Stimulated activated naive CD8-positive, alpha-beta T cell treated with anti-CD3 and anti-CD28 coated beads, Interleukin-15, Interleukin-2, amounts not matched to agents 100 U/mL and 50 U/mL, for 24 hours (primary cell): ENCODE data around the gene FREY1.

Experiments used
- ATAC-seq: fragments of 150-1000 bp; cut with Tn5 transposase; one replicate; pipeline ENCODE4 v1.10.0; 2021
- DNase-seq: peaks from one replicate; pipeline ENCODE4 v3.0.0; 2021

The FREY1 gene

DNA sequence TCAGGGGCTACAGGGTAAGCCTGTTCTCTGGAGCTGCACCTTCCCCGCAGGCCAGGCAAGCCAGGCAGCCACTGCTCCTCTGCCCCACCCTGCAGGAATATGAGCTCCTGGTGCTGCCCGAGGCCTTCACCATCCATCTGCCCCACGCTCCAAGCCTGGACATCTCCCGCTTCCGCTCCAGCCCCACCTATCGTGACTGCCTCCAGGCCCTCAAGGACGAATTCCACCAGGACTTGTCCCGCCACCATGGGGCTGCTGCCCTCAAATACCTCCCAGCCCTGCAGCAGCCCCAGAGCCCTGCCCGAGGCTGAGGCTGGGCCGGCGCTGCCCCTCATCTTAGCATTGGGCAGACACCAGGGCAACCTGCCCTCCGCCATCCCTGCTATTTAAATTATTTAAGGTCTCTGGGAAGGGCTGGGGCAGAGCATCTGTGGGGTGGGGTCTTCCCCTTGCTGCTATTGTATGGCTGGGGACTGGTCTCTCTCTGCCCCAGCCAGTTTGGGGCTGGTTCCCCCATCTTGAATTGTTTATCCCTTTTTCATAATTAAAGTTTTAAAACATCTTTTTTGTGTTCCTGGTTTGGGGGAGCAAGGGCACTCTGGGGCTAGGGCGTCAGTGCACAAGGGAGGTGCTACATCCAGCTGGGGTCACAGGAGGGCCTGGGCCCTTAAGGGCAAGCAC lies 21.6 kb upstream of the FREY1 start:
- no peak for ATAC-seq
- no peak for DNase-seq

- peak; percentile 5 for DNase-seq
- no peak for ATAC-seq
These were observed 20.8 kb upstream of the FREY1 start for GRCh38 chr11:45927684-45928413.

GRCh38 chr11:45927332-45927683 lies 20.2 kb upstream of the FREY1 start:
- peak; percentile 3 for DNase-seq
- ATAC-seq: no peak

DNA sequence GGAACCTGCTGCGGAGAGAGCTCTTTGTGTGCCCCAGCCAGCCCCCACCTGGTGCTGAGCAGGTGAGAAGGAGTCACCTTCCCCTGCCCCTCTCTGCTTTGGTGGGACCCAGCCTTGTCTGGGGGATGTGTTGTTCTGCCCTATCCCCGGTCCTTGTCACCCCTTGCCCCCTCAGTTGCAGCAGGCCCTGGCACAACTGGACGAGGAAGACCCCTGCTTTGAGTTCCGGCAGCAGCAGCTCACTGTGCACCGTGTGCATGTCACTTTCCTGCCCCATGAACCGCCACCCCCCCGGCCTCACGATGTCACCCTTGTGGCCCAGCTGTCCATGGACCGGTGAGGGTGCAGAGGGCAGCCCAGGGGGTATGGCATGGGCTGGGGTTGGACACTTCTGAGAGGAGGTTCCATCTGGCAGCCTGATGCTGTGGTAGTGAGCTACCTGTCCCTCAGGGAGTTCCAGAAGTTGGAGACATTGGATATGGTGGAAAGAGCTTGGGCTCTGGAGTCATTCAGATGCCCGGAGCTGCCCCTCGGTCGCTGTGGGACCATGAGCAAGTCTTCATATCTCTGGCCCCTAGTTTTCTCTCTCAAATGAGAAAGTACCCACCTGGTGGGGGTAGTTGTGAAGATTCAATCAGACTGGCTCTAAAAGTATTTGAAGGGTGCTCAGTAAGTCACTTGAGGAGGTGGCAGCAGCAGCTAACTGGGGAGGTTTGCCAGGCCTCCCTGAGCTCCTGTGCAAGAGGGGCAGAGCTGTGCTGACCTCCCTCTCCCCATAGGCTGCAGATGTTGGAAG lies 19.7 kb upstream of the FREY1 start:
- DNase-seq (peak; percentile 2), ATAC-seq (no peak)

DNA sequence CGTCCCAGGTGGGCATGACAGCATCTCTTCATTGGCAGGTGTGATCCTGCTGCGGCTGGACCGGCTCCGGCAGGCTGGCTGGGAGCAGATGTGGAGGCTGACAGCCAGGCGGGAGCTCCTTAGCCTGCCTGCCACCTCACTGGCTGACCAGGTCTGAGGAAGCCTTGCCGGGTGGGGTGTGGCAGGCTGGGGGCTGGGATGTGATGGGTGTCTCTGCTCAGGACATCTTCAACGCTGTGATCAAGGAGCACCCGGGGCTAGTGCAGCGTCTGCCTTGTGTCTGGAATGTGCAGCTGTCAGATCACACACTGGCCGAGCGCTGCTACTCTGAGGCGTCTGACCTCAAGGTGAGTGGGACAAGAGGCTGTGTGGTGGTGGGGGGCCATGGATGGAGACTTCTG lies 18.9 kb upstream of the FREY1 start:
- DNase-seq (peak; percentile 2), ATAC-seq (no peak)

- DNase-seq (no peak), ATAC-seq (no peak)
These were observed 18.5 kb upstream of the FREY1 start for GRCh38 chr11:45925550-45925949.

GRCh38 chr11:45924927-45925326 lies 17.9 kb upstream of the FREY1 start:
- DNase-seq: no peak
- ATAC-seq: no peak

GRCh38 chr11:45924036-45924915 lies 17.2 kb upstream of the FREY1 start:
- DNase-seq (no peak), ATAC-seq (no peak)

DNA sequence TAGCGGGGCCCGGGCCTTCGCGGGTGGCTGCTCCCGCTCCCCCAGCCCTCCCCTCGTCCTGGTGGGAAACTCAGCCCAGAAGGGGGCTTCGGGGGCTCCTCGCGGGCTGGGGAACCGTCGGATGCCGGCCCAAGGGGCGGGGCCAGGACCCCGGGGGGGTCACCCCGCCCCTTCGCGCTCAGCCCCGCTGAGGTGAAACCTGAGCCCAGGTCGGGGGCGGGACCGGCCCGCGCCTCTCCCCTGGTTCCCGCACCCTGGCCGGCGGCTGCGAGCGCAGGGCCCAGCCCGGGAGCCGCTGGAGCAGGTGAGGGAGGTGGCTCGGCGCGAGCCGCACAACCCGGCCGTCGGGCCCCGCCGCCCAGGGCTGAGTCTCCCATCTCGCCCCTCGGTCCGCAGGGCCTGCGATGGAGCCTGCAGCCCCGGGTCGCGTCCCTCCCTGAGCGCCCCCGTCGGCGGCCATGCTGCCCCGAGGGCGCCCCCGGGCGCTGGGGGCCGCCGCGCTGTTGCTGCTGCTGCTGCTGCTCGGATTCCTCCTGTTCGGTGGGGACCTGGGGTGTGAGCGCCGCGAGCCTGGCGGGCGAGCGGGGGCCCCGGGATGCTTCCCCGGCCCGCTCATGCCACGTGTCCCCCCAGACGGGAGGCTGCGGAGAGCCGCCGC lies 15.5 kb upstream of the FREY1 start, which contains the start of gene LARGE2:
TSS of gene LARGE2 (plus strand) at position 232 of the 658 bp plus-strand sequence. CDS start at position 459, 227 bp downstream.
- no peak for DNase-seq
- no peak for ATAC-seq

DNA sequence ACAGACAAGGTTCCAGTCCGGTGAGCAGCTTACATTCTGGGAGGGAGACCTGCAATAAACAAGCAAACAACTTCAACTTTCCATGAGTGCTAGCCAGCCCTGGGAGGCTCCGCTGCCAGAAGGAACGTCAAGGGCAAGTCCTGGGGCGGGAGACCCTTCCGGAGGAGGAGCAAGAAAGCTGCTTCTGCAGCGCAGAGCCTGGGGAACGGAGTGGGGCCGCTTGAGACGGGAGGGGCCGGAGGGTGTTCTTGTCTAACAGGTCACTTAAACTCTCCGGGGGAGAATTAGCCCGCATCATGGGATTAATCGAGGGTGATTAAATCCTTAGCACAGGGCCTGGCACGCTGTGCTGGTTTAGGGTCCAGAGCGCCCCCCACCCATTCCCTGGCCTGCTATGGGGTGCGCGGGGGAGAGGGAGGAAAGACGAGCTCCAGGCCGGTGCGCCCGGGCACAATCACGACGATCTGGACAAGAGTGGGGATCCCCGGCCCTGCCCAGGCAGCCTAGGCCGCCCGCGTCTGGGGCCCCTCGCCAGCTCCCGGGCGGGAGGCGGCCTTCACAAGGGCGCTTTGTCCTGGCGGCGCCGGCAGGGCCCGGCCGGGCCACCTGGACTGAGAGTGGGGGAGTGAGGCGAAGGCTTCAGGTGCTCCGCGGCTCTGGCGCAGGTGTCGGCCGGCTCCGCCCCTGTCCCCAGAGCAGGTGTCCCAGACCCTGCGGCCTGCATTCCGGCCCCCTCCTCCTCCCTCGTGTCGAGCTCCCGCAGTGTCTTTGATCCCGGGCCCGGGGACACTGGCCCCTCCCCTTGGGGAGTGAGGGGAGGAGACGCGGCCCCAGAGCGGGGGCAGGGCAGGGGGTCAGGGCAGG lies 14.7 kb upstream of the FREY1 start:
- no peak for DNase-seq

DNA sequence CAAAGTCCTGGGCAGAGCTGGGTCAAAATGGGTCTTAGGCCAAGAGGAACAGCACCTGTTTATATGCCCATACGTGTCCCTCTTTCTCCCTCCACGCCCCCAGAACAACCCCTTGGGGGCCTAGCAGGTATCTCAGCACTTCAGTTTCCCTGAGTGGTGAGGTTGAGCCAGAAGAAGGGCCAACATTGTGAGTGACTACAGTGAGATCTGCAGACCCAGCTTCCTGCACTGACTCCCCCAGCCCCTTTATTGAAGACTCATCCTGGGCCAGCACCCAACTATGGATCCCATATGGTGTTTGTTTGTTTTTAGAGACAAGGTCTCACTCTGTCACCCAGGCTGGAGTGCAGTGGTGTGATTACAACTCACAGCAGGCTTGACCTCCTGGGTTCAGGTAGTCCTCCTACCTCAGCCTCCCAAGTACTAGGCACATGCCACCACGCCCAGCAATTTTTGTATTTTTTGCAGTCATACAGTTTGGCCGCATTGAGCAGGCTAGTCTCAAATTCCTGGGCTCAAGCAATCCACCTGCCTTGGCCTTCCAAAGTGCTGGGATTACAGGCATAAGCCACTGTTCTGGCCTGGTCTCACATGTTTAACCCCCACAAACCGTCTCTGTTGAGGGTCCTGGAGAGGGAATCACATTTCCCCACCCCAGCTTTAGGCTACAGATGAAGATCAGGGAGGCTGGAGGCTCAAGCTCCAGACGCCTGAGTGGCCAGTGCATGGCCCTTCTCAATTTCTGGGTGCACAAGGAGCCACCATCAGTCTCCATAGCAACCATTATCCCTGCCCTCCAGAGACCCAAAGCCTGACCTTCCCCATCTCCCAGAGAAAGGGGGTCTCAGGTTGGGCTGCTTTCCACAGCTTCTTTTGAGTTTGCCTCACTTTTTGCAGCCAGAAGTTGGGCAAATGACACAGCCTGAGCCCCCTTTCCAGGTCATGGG lies 13.7 kb upstream of the FREY1 start:
- no peak for ATAC-seq
- DNase-seq: no peak

More for the DNA sequence above, 14.7 kb upstream of the FREY1 start:
- no peak for ATAC-seq

DNA sequence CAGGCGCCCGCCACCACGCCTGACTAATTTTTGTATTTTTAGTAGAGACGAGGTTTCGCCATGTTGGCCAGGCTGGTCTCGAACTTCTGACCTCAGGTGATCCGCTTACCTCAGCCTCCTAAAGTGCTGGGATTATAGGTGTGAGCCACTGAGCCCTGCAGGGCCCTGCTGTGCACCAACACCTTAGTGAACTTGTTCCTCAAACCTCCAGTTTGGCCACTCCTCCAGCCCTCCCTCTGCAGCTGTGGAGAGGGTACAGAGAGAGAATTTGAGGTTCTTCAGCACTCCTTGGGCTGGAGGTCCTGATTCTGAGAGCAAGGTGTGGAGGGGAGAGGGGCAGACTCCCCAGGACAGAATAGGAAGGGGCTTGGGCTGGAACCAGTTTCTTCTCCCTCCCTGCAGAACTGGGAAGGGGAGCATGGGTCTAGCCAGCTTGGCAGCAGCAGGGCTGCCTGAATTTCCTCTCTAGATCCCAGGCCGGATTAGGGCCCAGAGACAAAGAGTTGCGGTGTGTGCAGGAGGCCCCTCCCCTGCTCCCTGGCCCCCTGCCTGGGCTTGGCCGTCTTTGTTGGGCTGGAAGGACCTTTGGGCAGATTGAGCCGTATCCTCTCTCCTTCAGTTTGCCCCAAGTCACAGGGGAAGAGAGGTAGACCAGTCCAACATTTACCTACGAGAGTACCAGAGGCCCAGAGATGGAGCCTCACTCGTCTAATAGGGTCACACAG lies 12.9 kb upstream of the FREY1 start:
- DNase-seq (no peak), ATAC-seq (no peak)

- ATAC-seq (no peak), DNase-seq (no peak)
These were observed 12.0 kb upstream of the FREY1 start for GRCh38 chr11:45918962-45919675.

- ATAC-seq: peak; percentile 33
These were observed 11.4 kb upstream of the FREY1 start for GRCh38 chr11:45918331-45918941.

DNA sequence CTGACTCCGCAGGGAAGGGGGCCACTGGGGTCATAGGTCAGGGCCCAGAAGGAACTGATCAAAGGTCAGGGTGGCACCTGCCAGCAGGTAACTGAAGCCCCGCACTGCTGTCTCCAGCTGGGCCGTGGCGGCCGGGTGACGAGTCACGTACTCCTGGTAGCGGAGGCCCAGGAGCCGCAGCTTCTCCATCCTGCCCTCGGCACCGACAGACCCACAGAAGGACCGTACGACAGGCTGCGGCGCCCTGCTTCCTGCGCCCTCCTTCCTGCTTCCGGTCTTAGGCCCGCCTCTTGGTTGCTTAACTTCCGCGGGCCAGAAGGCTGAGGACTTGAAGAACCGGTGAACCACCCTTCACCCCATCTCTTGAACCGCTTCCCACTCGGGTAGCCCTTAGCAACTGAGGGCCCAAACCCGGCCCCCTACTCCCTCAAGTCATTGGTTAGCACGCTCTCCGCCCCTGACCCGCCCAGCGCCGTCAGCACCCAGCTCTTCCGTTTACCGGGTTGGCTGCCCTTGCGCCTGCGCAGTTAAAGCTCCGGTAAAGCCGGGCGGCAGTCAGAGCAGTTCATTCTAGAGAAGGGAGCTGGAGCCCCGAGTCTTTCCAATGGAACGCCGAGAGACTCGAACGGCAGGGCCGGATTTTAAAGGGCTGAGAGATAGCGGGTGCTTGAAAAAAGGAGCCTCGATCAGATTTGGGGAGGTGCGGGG lies 10.7 kb upstream of the FREY1 start, which contains the start of gene PEX16:
TSS of gene PEX16 (minus strand) at position 255 of the 708 bp plus-strand sequence. CDS start at position 189, 66 bp downstream.
- DNase-seq (peak; percentile 94), ATAC-seq (peak; percentile 97)

More at GRCh38 chr11:45918331-45918941, 11.4 kb upstream of the FREY1 start:
- peak; percentile 82 for DNase-seq

GRCh38 chr11:45917286-45917622 lies 10.2 kb upstream of the FREY1 start:
- DNase-seq (no peak), ATAC-seq (no peak)

- ATAC-seq: no peak
These were observed 8.4 kb upstream of the FREY1 start for GRCh38 chr11:45915446-45915845.

More at GRCh38 chr11:45915446-45915845, 8.4 kb upstream of the FREY1 start:
- DNase-seq: no peak
